ENCODE data around the gene IL13RA1.
"Not testable (repeated sequence)": the region's sequence is repeated elsewhere in the genome, so short reads cannot be mapped to it uniquely, and the experiment has no call there.

The IL13RA1 gene

GRCh38 chrX:118780911-118781310 is 53.5 kb downstream of the IL13RA1 start:
- ATAC-seq: no peak
- no peak for TF ChIP-seq GLIS3 (CRISPR knock-in tag; IDR thresholded peaks at IDR 0.05)
- TF ChIP-seq ISL1 (CRISPR knock-in tag; IDR thresholded peaks at IDR 0.05): no peak
- TF ChIP-seq TOX (CRISPR knock-in tag; IDR thresholded peaks at IDR 0.05; ENCODE audit: borderline replicate concordance): no peak
- no peak for TF ChIP-seq TCF4 (CRISPR knock-in tag; IDR thresholded peaks at IDR 0.05; ENCODE audit: borderline replicate concordance)

GRCh38 chrX:118795528-118796280 is 68.3 kb downstream of the IL13RA1 start:
- ATAC-seq: no peak
- no peak for TF ChIP-seq BACH2 (CRISPR knock-in tag; IDR thresholded peaks at IDR 0.05; ENCODE audit: borderline replicate concordance)
- TF ChIP-seq ARNTL (CRISPR knock-in tag; IDR thresholded peaks at IDR 0.05; ENCODE audit: borderline replicate concordance, low read depth): no peak
- no peak for TF ChIP-seq PATZ1 (CRISPR knock-in tag; IDR thresholded peaks at IDR 0.05; ENCODE audit: borderline replicate concordance)
- no peak for TF ChIP-seq ESRRG (CRISPR knock-in tag; IDR thresholded peaks at IDR 0.05)
- no peak for TF ChIP-seq SNAI2 (CRISPR knock-in tag; IDR thresholded peaks at IDR 0.05)
- TF ChIP-seq ZC3H10 (CRISPR knock-in tag; IDR thresholded peaks at IDR 0.05): no peak
- no peak for TF ChIP-seq PPARA (CRISPR knock-in tag; IDR thresholded peaks at IDR 0.05; ENCODE audit: borderline replicate concordance)
- no peak for TF ChIP-seq OSR1 (CRISPR knock-in tag; IDR thresholded peaks at IDR 0.05)
- no peak for TF ChIP-seq TSHZ2 (CRISPR knock-in tag; IDR thresholded peaks at IDR 0.05)
- TF ChIP-seq RARB (CRISPR knock-in tag; IDR thresholded peaks at IDR 0.05): no peak
- TF ChIP-seq ZNF70 (CRISPR knock-in tag; IDR thresholded peaks at IDR 0.05): no peak
- no peak for TF ChIP-seq ZFP3 (CRISPR knock-in tag; IDR thresholded peaks at IDR 0.05)
- TF ChIP-seq, protein P1, sequence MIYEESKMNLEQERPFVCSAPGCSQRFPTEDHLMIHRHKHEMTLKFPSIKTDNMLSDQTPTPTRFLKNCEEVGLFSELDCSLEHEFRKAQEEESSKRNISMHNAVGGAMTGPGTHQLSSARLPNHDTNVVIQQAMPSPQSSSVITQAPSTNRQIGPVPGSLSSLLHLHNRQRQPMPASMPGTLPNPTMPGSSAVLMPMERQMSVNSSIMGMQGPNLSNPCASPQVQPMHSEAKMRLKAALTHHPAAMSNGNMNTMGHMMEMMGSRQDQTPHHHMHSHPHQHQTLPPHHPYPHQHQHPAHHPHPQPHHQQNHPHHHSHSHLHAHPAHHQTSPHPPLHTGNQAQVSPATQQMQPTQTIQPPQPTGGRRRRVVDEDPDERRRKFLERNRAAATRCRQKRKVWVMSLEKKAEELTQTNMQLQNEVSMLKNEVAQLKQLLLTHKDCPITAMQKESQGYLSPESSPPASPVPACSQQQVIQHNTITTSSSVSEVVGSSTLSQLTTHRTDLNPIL (CRISPR knock-in tag; IDR thresholded peaks at IDR 0.05; ENCODE audit: low read depth): no peak
- no peak for TF ChIP-seq ISL1 (CRISPR knock-in tag; IDR thresholded peaks at IDR 0.05)
- TF ChIP-seq POU6F1 (CRISPR knock-in tag; IDR thresholded peaks at IDR 0.05; ENCODE audit: borderline replicate concordance, low read depth): no peak
- no peak for TF ChIP-seq GLIS3 (CRISPR knock-in tag; IDR thresholded peaks at IDR 0.05)

DNA sequence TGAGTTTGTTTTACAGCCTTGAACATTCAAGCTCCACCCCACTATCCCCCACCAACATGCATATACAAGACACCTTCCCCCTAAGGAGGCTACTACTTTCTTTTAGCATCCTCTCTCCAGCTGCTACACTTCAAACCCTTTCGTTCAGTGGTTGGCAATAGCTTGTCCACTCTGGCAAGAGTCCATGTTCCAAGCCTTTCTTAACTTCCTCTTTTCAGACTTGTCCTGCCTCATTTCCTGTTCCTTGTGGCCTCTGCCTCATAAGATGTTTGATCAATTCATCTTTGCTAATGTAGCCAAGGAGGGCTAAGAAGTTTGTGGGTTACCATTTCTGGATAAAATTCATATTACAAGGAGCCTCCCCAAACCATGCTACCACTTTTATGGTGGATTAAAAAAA is 75.5 kb downstream of the IL13RA1 start:
- TF ChIP-seq PPARA (CRISPR knock-in tag; IDR thresholded peaks at IDR 0.05; ENCODE audit: borderline replicate concordance) (no peak), RARB (CRISPR knock-in tag; IDR thresholded peaks at IDR 0.05) (no peak), ZNF70 (CRISPR knock-in tag; IDR thresholded peaks at IDR 0.05) (no peak), GLIS3 (CRISPR knock-in tag; IDR thresholded peaks at IDR 0.05) (no peak)
- ATAC-seq: no peak

- TF ChIP-seq TOX (CRISPR knock-in tag; IDR thresholded peaks at IDR 0.05; ENCODE audit: borderline replicate concordance) (no peak), ZC3H10 (CRISPR knock-in tag; IDR thresholded peaks at IDR 0.05) (no peak), CSDC2 (CRISPR knock-in tag; IDR thresholded peaks at IDR 0.05) (no peak), OSR1 (CRISPR knock-in tag; IDR thresholded peaks at IDR 0.05) (no peak), ESRRG (CRISPR knock-in tag; IDR thresholded peaks at IDR 0.05) (no peak), PATZ1 (CRISPR knock-in tag; IDR thresholded peaks at IDR 0.05; ENCODE audit: borderline replicate concordance) (no peak), PPARA (CRISPR knock-in tag; IDR thresholded peaks at IDR 0.05; ENCODE audit: borderline replicate concordance) (no peak)
- TF ChIP-seq, protein P1 (CRISPR knock-in tag; IDR thresholded peaks at IDR 0.05; ENCODE audit: low read depth): no peak
- peak; percentile 87 for ATAC-seq
Observed at GRCh38 chrX:118807151-118808017, 80.0 kb downstream of the IL13RA1 start.

- not testable (repeated sequence) for ATAC-seq
Observed at GRCh38 chrX:118817257-118817656, 89.9 kb downstream of the IL13RA1 start.

Data from SK-N-SH treated with all-trans-retinoic acid at 6 μM for 48 hours (cell line).